ENCODE results near the gene HAGH.

The HAGH gene

GRCh38 chr16:1817276-1817589 lies 9.4 kb downstream of the HAGH start:
- no peak overlapping the region for H3K27ac ChIP-seq
- no peak for TF ChIP-seq CTCF (conservative IDR thresholded peaks at IDR 0.05)

GRCh38 chr16:1816396-1817275 lies 10.0 kb downstream of the HAGH start:
- no peak overlapping the region for H3K27ac ChIP-seq
- no peak for TF ChIP-seq CTCF (conservative IDR thresholded peaks at IDR 0.05)

GRCh38 chr16:1815461-1815860 lies 11.2 kb downstream of the HAGH start:
- no peak for TF ChIP-seq CTCF (conservative IDR thresholded peaks at IDR 0.05)
- no peak overlapping the region for H3K27ac ChIP-seq

- TF ChIP-seq CTCF (conservative IDR thresholded peaks at IDR 0.05): peak; percentile 76
- H3K27ac ChIP-seq: peak overlapping the region; percentile 37
Observed at GRCh38 chr16:1812732-1813163, 13.9 kb downstream of the HAGH start.

GRCh38 chr16:1810536-1810935 lies 16.1 kb downstream of the HAGH start:
- no peak overlapping the region for H3K27ac ChIP-seq
- no peak for TF ChIP-seq CTCF (conservative IDR thresholded peaks at IDR 0.05)

- no peak overlapping the region for H3K27ac ChIP-seq
- TF ChIP-seq CTCF (conservative IDR thresholded peaks at IDR 0.05): no peak
Observed at GRCh38 chr16:1810106-1810505, 16.5 kb downstream of the HAGH start.

- no peak for TF ChIP-seq CTCF (conservative IDR thresholded peaks at IDR 0.05)
- no peak overlapping the region for H3K27ac ChIP-seq
Observed at GRCh38 chr16:1809281-1809801, 17.3 kb downstream of the HAGH start.

Measured in VCaP (cell line).